ENCODE data around the gene GJA3.

DNA sequence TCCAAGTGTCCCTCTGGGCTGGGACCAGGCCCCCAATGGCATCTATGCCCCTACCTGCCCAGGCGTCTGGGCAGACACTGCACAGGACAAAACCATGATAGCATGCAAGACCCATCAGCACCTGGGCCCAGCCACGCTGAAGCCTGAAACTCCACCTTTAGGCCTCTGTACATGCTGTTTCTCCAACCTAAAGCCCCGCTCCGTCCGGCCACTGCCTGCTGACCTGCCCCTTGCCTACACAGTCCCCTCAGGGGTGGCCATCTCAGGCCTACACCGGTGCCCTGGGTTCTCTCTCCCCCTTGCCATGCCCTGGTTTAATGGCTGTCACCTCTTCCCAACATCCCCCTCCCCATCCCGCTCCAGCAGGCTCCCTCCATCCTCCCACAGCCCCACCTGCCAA lies 15.3 kb downstream of the GJA3 start:
- TF ChIP-seq EZH2phosphoT487 (IDR thresholded peaks at IDR 0.05; ENCODE audit: low read depth, severe bottlenecking, unreplicated experiment) (no peak), EZH2 (IDR thresholded peaks at IDR 0.05; ENCODE audit: borderline replicate concordance) (no peak)
- TF ChIP-seq, protein P1, sequence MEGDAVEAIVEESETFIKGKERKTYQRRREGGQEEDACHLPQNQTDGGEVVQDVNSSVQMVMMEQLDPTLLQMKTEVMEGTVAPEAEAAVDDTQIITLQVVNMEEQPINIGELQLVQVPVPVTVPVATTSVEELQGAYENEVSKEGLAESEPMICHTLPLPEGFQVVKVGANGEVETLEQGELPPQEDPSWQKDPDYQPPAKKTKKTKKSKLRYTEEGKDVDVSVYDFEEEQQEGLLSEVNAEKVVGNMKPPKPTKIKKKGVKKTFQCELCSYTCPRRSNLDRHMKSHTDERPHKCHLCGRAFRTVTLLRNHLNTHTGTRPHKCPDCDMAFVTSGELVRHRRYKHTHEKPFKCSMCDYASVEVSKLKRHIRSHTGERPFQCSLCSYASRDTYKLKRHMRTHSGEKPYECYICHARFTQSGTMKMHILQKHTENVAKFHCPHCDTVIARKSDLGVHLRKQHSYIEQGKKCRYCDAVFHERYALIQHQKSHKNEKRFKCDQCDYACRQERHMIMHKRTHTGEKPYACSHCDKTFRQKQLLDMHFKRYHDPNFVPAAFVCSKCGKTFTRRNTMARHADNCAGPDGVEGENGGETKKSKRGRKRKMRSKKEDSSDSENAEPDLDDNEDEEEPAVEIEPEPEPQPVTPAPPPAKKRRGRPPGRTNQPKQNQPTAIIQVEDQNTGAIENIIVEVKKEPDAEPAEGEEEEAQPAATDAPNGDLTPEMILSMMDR (IDR thresholded peaks at IDR 0.05; ENCODE audit: poor library complexity), result no peak

All from hepatocyte (in vitro differentiated cells).